Natural killer cell (primary cell): ENCODE measurements around the gene ACTN3. TPM values are rescaled to one million over a fixed set of nuclear protein-coding genes. Genes with fewer than 3 reads are reported as not detected.

Source experiments
- ATAC-seq, 3 donors: fragments of 150-1000 bp in 2 of 3; fragments of 200-7000 bp in 1 of 3; cut with Tn5 transposase; 1 replicate in 1 of 3; 2 replicates in 2 of 3; pipeline ENCODE4 v1.10.0; 2021; ENCODE audit warnings: mild to moderate bottlenecking in 2 of 3, moderate library complexity in 2 of 3
- DNase-seq, 2 donors: peaks; one replicate each; pipeline versions ENCODE4 v3.0.0 to v3.0.0-alpha.2; 2013 to 2021; ENCODE audit warnings: mixed read lengths in 1 of 2
- H3K27ac ChIP-seq: one replicate; pipeline ENCODE4 v1.5.1; 2013; ENCODE audit warnings: mild to moderate bottlenecking, low read length
- H3K27me3 ChIP-seq: one replicate; pipeline ENCODE4 v1.6.1; 2013; ENCODE audit warnings: low read length; ENCODE audit not compliant: control insufficient read depth, insufficient read depth
- H3K36me3 ChIP-seq: one replicate; pipeline ENCODE4 v1.6.1; 2013; ENCODE audit warnings: low read length; ENCODE audit not compliant: control insufficient read depth, insufficient read depth
- H3K4me1 ChIP-seq: one replicate; pipeline ENCODE4 v1.6.1; 2013; ENCODE audit warnings: low read length; ENCODE audit not compliant: control insufficient read depth, insufficient read depth
- H3K4me3 ChIP-seq: one replicate; pipeline ENCODE4 v1.5.1; 2013; ENCODE audit warnings: low read length
- H3K9me3 ChIP-seq: one replicate; pipeline ENCODE4 v1.6.1; 2013; ENCODE audit warnings: low read length; ENCODE audit not compliant: control insufficient read depth, insufficient read depth
- H3K27ac Mint-ChIP-seq, 2 donors: one replicate each; pipeline ENCODE4 v1.8.0; 2022; ENCODE audit warnings: mild to moderate bottlenecking in 2 of 2, mixed read lengths in 2 of 2, moderate library complexity in 1 of 2
- H3K27me3 Mint-ChIP-seq, 2 donors: one replicate each; pipeline ENCODE4 v1.8.0; 2022; ENCODE audit warnings: low read depth in 2 of 2, mixed read lengths in 2 of 2
- H3K36me3 Mint-ChIP-seq: one replicate; pipeline ENCODE4 v1.8.0; 2022; ENCODE audit warnings: mixed read lengths
- H3K4me1 Mint-ChIP-seq, 2 donors: one replicate each; pipeline ENCODE4 v1.8.0; 2022; ENCODE audit warnings: mixed read lengths in 2 of 2
- H3K4me3 Mint-ChIP-seq: one replicate; pipeline ENCODE4 v1.8.0; 2022; ENCODE audit warnings: mild to moderate bottlenecking, moderate library complexity, mixed read lengths
- H3K9me3 Mint-ChIP-seq, 2 donors: one replicate each; pipeline ENCODE4 v1.8.0; 2022; ENCODE audit warnings: mixed read lengths in 2 of 2
- WGBS: methylation state at CpG from one replicate; pipeline ENCODE4 v1.1.7; 2013; ENCODE audit warnings: missing lambda C conversion rate; ENCODE audit not compliant: insufficient coverage; 5-methylcytosine and 5-hydroxymethylcytosine counted together
- intact Hi-C: fragments of 100-400 bp; cut with micrococcal nuclease; formaldehyde crosslinking; loops from one replicate; pipeline ENCODE4 v1.14.2; 2022
- total RNA-seq, 4 donors: library from RNA; stranded (reverse); fragments of 120-200 nt in 1 of 4; gene quantifications; one replicate each; pipeline versions ENCODE4 v1.2.3 to v1.2.4, GENCODE V29; 2013 to 2022
- TF ChIP-seq, protein P1 (sequence below): fragments of 200-600 bp; IDR thresholded peaks from one replicate; pipeline ENCODE4 v1.8.0; 2022; ENCODE audit warnings: antibody characterized with exemption

Gene ACTN3
- total RNA-seq, 3 donors from 2014 or later (not counting 1 experiment from before 2014, with no cell fraction given) = 0.33 to 1.00 (median 0.50) TPM

DNA sequence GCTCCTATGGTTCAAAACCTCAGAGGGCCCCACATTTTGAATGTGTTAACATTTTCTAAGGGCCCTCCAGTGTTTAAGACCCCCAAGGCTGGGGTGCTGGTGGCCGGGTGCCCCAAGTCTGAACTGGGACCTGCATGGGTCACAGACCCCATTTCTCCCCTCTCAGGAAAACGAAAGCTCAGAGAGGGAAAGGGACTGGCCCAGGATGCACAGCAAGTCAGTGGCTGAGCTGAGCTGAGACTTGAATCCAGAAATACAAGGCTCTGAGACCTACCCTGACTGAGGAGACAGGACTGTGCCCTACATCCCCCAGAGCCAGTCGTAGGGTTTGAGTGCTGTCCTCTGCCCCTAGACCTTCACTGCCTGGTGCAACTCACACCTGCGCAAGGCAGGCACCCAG lies 4.2 kb downstream of the ACTN3 start:
- 87% methylated on average over 4 of the region's 4 CpGs for WGBS
- no peak for DNase-seq
- peaks cover 0 to 11% of the 10 kb centered on the region in 2 donors for H3K27me3 Mint-ChIP-seq
- TF ChIP-seq, protein P1, sequence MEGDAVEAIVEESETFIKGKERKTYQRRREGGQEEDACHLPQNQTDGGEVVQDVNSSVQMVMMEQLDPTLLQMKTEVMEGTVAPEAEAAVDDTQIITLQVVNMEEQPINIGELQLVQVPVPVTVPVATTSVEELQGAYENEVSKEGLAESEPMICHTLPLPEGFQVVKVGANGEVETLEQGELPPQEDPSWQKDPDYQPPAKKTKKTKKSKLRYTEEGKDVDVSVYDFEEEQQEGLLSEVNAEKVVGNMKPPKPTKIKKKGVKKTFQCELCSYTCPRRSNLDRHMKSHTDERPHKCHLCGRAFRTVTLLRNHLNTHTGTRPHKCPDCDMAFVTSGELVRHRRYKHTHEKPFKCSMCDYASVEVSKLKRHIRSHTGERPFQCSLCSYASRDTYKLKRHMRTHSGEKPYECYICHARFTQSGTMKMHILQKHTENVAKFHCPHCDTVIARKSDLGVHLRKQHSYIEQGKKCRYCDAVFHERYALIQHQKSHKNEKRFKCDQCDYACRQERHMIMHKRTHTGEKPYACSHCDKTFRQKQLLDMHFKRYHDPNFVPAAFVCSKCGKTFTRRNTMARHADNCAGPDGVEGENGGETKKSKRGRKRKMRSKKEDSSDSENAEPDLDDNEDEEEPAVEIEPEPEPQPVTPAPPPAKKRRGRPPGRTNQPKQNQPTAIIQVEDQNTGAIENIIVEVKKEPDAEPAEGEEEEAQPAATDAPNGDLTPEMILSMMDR = no peak
- H3K27ac ChIP-seq = no peak overlapping the region
- H3K9me3 Mint-ChIP-seq = no peaks in the 10 kb centered on the region
- H3K27ac Mint-ChIP-seq = no peak overlapping the region
- H3K9me3 ChIP-seq = no peaks in the 10 kb centered on the region
- no peaks in the 10 kb centered on the region for H3K27me3 ChIP-seq
- peaks cover 0 to 10% of the 10 kb centered on the region in 2 donors for H3K4me1 Mint-ChIP-seq
- H3K4me3 ChIP-seq = no peak overlapping the region
- peaks cover 12% of the 10 kb centered on the region for H3K4me1 ChIP-seq
- no peak overlapping the region for H3K4me3 Mint-ChIP-seq
- intact Hi-C loops = no loop called here
- H3K36me3 Mint-ChIP-seq = no peaks in the 10 kb centered on the region
- ATAC-seq = no peak
- no peaks in the 10 kb centered on the region for H3K36me3 ChIP-seq

DNA sequence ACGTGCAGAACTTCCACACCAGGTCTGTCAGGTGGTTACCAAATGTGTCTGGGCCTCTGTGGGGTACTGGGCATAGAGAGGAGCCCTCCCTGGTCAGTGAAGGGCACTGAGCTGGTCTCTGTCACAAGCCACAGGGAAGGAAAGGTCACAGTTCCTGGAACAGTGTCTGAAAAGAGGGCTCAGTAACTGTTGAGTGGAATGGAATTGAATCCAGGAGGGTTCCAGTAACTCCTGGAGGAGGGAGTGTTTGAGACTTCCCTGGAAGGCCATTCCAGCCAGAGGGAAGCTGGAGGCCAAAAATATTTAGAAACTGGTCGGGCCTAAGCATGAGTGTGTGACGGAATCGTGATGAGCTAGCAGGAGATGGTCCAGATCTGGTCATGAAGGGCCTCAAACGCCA lies 7.9 kb downstream of the ACTN3 start:
- Histone ChIP-seq H3K4me3 (no peak overlapping the region), H3K36me3 (no peaks in the 10 kb centered on the region), H3K27ac (no peak overlapping the region), H3K27me3 (peaks cover 2% of the 10 kb centered on the region), H3K9me3 (no peaks in the 10 kb centered on the region), H3K4me1 (peaks cover 8% of the 10 kb centered on the region)
- intact Hi-C loops = no loop called here
- WGBS = 80% methylated on average over 5 of the region's 5 CpGs
- Mint-ChIP-seq H3K9me3 (no peaks in the 10 kb centered on the region), H3K36me3 (no peaks in the 10 kb centered on the region), H3K27ac (no peak overlapping the region), H3K4me3 (no peak overlapping the region), H3K4me1 (no peaks in the 10 kb centered on the region), H3K27me3 (peaks cover 0 to 7% of the 10 kb centered on the region in 2 donors)
- TF ChIP-seq, protein P1 = no peak
- DNase-seq = no peak
- ATAC-seq = no peak

DNA sequence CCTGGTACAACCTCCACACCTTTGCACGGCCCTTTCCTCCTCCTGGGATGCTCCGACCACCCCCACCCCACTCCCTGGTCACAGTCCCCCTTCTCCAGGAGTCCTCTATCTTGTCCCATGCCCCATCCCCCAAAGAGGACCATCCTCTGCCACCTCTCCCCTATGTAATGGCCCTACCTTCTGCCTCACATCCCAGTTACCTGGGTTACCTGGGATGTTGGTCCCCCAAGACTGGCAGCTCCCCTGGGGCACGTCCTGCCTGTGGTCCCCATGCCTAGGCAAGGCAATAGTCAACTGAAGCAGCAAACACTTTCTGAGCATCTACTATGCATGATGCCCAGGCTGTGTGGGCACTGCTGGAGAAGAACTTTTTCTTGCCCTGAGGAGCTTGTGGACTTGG lies 8.7 kb downstream of the ACTN3 start:
- no peaks in the 10 kb centered on the region for H3K4me1 Mint-ChIP-seq
- peaks cover 8% of the 10 kb centered on the region for H3K4me1 ChIP-seq
- H3K9me3 Mint-ChIP-seq = no peaks in the 10 kb centered on the region
- TF ChIP-seq, protein P1 = no peak
- H3K27me3 Mint-ChIP-seq = peaks cover 0 to 7% of the 10 kb centered on the region in 2 donors
- intact Hi-C loops = no loop called here
- H3K4me3 Mint-ChIP-seq = no peak overlapping the region
- no peaks in the 10 kb centered on the region for H3K9me3 ChIP-seq
- no peak overlapping the region for H3K4me3 ChIP-seq
- no peak overlapping the region for H3K27ac Mint-ChIP-seq
- DNase-seq = no peak
- H3K27ac ChIP-seq = no peak overlapping the region
- no peaks in the 10 kb centered on the region for H3K36me3 ChIP-seq
- H3K36me3 Mint-ChIP-seq = no peaks in the 10 kb centered on the region
- WGBS = 60% methylated on average over 3 of the region's 3 CpGs
- ATAC-seq = no peak
- peaks cover 2% of the 10 kb centered on the region for H3K27me3 ChIP-seq

DNA sequence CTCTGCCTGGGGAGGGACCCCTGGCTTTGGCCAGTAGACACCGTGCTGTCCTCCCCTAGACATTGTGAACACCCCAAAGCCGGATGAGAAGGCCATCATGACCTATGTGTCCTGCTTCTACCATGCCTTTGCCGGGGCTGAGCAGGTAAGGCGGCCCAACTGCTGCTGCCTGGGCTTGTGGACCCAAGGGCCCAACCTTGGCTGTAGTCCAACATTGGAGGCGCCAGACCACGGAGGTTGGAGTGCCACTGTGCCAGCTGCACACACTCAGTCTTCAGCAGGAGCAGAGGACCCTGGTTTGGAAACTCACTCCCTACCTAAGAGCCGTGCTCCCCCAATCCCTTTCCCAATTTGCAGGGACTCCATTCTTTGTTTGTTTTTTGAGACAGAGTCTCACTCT lies 9.4 kb downstream of the ACTN3 start:
- Histone ChIP-seq H3K9me3 (no peaks in the 10 kb centered on the region), H3K4me1 (peaks cover 8% of the 10 kb centered on the region), H3K27ac (no peak overlapping the region), H3K27me3 (peaks cover 2% of the 10 kb centered on the region), H3K4me3 (no peak overlapping the region), H3K36me3 (no peaks in the 10 kb centered on the region)
- Mint-ChIP-seq H3K4me3 (no peak overlapping the region), H3K4me1 (no peaks in the 10 kb centered on the region), H3K9me3 (no peaks in the 10 kb centered on the region), H3K27me3 (peaks cover 0 to 7% of the 10 kb centered on the region in 2 donors), H3K36me3 (no peaks in the 10 kb centered on the region), H3K27ac (no peak overlapping the region)
- intact Hi-C loops = no loop called here
- TF ChIP-seq, protein P1 = no peak
- ATAC-seq = no peak
- DNase-seq = no peak
- 83% methylated on average over 7 of the region's 7 CpGs for WGBS
